Measurements from ENCODE around the gene RIN3.
A peak's percentile ranks its signal among the peaks of the same experiment; 100 is the strongest.

The RIN3 gene

DNA sequence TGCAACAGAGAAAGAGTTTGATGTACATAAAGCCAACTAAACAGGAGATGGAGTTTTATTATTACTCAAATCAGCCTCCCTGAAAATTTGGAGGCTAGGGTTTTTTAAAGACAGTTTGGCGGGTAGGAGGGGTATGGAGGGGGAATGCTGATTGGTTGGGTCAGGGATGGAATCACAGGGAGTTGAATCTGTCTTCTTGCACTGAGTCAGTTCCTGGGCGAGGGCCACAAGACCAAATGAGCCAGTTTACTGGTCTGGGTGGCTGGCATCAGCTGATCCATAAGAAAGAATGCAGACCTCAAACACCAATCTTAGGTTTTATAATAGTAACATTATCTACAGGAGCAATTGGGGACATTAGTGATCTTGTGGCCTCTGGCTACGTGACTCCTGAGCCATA, 64.9 kb downstream of the RIN3 start:
- DNase-seq = no peak

DNA sequence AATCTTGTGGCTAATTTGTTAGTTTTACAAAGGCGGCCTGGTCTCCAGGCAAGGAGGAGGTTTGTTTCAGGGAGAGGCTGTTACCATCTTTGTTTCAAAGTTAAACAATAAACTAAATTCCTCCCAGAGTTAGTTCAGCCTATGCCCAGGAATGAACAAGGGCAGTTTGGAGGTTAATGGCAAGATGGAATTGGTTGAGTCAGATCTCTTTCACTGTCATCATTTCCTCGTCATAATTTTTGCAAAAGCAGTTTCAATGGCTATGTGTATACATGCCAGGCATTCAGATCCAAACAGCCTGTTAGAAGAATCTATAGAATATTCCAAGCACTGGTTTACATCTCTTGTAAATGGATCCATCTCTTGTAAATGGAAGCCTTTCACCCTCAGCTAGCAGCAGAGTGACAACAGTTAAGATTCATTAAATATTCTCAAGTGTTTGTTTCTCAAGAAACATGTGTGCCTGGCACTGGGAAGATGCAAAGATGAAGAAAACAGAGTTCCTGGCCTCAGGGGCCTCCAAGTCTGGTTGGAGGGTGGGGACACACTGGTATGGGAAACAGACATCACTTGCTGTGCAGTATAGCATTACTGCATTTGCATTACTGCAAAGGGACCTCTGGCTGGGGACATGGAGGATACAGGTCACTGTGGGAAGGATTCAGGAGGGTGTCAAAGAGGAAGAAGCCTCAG, 65.8 kb downstream of the RIN3 start:
- no peak for DNase-seq

DNA sequence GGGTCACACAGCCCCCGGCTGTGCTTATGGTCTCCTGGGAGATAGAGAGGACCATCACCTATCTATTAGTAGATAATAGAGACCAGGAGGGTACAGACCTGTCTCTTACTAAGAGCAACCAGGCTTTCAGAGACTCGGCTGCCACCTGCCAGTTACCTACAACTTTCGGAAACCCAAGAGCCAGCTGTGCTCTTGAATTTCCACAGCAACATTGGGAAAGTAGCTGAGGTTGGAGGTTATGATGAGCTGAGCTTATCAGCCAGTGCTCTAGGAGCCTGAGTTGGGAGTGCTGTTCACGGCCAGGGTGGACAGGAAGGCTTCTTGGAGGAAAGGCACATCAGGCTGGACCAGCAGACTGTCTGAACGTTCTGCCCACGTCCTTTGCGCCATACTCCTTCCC, 67.6 kb downstream of the RIN3 start:
- no peak for DNase-seq

DNA sequence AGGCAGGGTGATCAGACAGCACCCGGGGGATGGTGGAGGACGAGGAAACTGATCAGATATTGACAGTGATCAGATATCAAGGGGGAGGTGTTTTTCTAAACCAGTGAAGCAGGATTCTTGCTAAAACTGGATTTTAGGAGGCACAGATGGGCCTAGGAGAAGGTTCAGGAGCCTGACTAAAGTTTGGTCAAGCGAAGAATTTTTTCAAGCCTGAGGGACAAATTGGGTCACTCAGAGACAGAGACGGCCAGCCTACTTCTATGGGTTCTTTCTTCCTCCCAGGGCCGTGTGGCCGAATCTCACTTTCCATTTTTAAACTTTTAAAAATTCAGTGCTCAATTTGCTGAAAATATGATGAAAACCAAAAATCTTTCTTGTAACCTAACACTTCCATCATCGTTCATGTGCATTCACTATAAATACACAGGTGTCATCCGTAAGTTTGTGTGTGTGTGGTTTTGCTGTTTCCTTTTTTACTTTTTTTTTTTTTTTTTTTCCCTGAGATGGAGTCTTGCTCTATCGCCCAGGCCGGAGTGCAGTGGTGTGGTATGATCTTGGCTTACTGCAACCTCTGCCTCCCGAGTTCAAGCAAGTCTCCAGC, 68.5 kb downstream of the RIN3 start:
- no peak for DNase-seq

DNA sequence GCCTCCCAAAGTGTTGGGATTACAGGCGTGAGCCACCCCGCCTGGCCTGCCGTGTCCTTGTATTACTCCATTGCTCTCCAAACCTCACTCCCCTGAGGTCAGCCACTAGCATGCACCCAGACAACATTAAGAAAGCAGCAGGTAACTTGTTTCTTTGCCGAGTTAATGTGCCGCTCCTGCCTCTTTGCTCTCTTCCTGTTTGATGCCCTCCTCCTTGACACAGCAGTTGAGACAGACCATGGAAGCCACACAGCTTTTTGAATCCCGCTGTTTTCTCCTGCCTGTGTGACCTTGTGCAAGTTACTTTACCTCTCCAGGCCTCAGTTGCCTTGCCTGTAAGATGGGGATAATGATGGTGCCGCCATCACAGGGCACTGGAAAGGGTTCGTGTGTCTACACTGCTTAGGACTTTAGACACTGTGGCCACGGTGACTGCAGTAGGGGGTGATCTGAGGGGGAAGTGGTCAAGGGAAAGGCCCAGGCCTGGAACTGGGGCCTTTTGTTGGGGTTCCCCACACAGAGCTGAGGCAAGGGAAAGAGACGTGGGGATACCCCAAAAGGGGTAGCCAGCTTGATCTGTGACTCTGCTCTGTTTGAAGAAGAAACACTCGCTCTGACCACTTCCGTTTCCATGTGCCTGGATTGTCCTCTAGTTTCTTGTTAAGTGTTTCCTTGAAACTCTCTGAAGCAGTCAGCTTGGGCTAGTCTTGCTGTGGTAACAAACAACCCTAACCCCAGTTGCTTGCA, 69.3 kb downstream of the RIN3 start:
- peak; percentile 61 for DNase-seq

DNA sequence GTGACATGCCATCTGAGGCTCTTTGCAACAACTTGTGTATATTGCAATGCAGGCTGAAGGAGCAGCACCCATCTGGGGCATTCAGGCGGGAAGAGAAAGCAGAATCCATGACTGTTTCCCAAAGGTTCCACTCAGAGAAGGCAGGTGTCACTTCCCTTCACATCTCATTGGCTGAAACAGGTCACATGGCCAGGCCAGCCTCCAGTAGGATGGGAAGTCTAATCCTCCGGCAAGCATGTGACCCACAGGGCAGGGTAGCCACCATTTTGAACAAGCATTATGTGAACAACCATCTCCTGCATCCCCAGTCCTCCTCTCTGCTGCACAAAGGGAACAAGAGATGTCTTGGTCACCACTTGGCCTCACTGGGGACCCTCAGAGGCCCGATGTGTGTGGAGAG, 70.6 kb downstream of the RIN3 start:
- DNase-seq = no peak

DNA sequence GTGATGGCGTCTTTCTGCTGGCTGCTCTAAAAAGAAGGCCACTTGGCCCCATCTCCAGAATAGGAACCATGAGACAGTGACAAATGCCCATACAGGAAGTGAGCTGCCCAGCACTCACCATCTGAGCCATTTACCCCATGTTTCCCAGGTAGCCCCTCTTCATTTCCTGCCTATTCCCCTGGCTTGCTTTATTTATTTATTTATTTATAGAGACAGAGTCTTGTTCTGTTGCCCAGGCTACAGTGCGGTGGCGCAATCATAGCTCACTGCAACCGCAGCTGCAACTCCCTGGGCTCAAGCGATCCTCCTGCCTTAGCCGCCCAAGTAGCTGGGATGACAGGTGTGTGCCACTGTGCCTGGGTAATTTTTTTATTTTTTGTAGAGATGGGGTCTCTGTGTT, 71.2 kb downstream of the RIN3 start:
- peak; percentile 37 for DNase-seq

DNA sequence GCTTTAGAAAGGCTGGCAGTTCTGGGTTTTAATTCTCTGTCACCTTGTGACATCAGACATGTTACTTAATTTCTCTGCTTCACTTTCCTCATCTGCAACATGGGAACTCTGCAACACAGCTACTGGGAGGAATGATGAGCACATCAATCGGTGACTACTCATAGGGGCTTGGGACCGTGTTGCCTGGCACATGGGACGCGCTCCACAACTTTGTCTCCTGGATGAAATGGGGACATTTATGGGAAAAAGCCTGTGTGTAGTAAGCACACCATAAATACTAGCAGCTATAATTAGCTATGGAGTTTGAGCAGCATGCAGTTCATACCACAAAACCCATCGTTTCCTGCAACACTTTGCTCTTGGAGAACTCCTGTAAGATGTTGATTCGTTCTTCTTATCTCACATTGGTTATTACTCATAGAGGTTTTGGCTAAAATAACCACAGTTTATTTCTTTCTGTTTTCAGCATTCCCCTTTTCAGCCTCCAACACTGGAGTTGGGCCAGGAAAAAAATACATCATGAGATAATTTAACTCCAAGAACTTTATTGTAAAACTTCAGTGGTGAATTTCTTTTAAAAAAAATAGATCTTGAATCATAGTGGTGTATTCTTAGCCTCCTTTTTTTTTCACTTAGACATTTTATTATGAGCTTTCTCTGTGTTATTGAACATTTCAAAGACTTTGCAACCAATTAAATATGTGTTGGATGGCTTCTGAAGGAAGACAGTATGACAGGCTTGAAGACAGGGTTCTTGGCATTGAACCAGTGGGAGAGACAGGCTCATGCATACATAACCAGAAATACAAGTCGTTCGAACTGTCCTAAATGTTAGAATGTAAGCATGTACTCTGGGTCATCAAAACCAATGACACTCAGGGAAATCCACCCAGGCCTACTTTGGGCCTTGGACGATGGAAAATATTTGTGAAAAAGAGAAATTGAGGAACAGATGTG, 72.7 kb downstream of the RIN3 start:
- DNase-seq = peak; percentile 87

DNA sequence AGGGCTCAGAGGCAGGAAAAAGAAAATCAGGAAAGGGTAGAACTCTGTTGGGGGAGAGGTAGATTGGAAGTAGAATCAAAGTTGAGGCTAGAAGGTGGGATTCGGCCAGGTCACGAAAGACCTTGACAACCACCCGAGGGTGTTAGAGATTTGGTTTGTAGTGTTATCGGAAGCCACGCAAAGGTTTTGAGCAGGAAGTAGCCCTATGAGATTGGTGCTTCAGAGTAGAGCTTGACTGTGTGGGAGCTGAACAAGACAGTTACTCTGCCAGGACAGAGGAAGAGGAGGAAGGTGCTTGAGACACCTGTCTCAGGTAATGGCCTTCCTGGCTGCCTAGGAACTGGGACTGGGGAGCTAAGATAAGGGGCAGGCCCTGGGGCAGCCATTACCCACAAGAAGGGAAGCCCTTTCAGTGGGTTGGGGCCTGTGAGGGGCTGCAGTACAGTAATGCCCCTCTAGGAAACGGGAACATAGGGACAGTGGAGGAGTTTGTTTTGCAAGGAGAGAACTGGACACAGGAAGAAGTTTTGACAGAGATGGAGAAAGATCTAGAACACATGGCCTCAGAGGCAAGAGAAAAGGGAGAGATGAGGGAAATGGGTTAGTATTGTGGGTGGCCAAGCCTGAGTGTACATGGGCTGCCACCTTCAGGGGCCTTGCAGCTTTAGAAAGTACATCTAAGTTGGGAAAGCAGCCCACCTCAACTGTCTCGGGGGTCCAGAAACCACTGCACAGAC, 73.5 kb downstream of the RIN3 start:
- no peak for DNase-seq

DNA sequence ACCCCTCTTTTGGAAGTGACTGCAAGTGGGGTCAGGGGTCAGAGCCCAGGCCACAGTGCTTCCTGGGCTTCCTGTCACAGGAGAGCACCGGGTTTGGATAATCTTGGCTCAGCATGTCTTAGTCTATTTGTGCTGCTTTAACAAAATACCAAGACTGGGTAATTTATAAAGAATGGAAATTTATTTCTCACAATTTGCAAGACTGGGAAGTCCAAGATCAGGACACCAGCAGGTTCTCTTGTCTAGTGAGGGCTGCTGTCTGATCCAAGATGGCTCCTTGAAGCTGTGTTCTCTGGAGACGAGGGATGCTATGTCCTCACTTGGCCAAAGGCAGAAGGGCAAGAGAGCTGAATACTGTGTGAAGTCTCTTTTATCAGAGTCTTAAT, 74.1 kb downstream of the RIN3 start:
- no peak for DNase-seq

DNA sequence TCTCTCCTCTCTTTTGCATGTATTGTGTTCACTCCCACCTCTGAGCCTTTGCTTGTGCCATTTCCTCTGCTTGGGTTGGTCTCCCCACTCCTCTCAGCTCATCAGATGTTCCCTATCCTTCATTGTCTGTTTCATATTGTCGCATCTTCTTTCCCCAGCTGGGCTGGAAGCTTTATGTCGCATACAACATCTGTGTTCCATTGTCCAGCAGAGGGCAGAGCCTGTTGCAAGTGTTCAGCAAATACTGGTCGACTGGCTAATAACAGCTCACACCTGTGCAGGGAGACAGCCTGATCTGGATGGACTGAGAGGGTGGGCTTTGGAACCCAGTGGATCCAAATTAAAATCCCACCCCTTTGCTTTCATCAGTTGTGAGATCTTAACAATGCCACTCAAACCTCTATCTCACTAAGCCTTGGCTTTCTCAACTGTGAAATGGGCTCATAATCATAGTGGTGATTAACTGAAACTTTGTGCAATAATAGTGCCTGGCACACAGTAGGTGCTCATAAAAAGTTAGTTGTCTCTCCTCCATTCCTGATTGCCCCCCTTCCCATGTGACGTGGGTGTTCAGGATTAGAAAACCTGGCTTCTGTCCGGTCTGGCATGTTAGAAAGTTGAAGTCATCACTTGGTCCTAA, 75.8 kb downstream of the RIN3 start:
- DNase-seq = peak; percentile 31

DNA sequence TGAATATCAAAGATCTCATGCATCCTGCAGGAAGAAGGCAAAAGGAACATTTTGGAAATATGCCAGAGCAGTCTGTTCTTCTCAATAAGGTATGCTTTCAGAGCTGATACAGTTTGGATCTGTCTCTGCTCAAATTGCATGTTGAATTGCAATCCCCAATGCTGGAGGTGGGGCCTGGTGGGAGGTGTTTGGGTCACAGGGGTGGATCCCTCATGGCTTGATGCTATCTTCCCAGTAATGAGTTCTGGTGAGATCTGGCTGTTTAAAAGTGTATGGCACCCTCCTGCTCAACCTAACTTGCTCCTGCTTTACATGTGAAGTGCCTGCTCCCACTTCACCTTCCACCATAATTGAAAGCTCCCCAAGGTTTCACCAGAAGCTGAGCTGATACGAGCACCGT, 76.6 kb downstream of the RIN3 start:
- DNase-seq = no peak

DNA sequence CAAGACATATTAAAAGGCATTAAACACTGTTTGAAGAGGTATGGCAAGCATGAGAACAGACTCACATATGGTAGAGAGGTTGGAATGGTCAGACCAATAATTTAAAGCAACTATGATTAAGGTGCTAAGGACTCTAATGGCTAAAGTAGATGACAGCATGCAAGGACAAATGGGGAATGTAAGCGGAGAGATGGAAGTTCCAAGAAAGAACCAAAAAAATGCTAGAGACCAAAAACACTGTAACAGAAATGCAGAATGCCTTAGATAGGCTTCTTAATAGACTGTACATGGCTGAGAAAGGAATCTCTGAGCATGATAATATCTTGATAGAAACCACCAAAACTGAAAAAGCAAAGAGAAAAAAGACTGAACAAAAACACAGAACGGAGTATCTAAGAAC, 77.4 kb downstream of the RIN3 start:
- no peak for DNase-seq

DNA sequence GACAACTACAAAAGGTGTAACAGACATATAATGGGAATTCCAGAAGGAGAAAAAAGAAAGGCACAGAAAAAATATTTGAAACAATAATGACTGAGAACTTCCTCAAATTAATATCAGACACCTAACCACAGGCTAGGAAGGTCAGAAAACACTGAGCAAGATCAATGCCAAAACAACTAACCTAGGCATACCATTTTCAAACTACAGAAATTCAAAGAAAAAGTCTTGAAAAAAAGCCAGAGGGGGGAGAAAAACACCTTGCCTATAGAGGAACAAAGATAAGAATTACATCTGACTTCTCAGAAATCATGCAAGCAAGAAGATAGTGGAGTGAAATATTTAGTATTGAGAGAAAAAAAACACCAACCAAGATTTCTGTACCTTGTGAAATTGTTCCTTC, 77.8 kb downstream of the RIN3 start:
- no peak for DNase-seq

DNA sequence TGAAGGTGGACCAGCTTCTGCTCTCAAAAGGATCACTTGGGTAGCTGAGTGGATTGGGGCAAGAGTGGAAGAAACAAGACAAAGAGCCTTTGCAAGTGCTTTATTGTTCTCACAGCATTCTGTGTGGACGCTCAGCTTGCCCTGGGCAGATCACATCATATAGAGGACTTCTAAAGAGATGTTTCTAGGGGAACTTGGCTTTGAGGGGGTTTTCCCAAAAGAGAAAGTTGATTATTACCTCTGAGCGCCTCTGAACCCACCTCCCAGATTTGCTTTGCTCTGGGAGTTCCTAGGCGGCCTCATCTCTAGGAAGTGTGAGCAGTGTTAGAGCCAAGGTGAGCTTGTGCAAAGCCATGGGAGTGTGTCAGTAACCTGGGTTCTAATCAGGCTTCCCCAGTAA, 81.7 kb downstream of the RIN3 start:
- no peak for DNase-seq

DNA sequence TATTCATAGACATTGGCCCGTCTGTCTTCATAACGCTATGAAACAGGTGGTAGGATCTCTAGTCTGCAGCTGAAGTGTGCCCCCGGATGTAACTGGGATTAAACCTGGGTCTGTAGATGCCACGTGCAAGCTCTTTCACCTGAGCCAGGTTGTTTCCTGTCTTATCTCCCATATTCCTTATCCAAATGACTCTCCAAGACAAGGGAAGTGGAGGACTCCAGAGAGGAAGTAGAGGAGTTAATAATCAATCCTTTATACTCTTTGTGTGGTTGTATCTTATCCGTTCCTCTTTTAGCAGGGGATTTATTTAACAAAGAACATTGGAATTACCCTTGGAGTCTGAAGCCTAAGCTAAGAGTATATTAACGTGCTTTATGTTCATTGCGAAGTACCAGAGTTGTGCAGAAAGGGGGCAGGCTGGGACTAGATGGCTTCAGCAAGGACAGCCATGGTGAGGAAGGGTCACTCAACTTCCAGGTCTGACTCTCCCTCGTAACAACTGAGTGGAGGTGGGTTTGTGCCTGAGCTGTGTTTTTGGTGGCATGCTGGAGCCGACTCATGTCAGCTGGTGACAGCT, 82.8 kb downstream of the RIN3 start:
- DNase-seq = no peak

DNA sequence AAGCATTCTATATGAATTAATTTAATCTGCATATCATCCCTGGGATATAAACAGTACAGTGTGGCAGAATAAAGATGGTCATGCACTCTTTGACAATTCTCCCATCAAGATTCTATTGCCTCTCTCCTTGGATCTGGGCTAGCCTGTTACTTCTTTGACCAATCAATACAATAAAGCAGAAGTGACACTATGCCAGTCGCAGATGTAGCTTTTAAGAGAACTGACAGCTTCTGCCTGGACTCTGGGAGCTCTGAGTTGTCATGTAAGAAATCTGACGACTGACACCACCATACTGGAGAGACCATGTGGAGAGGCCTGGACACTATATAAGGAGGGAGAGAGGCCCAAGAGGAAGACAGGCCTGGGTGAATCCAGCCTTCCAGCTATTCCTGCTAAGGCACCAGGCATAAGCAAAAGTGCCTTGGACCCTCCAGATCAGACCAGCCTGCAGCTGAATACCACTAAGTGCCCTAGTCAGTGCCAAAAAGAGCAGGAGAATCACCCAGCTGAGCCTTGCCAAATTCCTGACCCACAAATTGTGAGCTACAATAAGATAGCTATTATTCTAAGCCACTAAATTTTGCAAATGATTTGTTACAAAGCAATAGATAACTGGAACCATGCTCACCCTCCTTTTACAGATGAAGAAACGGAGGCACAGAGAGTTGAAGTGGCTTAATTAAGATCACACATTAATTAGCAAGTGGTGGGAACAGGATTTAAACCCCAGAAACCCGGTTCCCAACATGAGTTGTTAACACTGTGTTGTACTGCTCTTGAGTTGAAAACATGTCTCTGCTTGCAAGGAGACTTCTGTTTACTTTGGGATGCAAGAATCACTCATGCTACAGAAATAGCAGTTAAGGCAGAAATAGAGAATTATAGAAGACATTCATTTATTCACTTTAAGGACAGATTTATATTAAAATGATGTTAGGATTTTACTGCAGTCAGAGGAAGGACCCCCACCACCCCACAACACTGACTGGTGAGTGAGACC, 84.6 kb downstream of the RIN3 start:
- peak; percentile 37 for DNase-seq

DNA sequence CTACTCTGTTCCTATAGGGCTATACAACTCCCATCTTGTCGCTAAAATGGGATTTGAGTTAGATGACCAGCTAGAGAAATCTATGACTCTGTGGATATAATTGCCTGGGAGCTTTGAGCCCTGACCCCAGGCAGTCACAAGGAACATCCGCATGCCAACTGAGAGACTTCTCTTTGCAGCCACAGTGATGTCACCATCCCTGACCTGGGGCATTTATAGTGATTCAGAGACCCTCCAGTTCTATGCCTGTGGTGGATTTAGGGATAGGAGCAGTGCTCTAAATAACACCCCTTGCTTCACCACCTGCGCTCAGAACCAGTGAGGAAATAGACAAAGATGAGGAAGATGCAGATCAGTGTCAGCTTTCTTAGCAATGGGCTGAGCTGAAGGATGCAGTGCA, 86.2 kb downstream of the RIN3 start:
- peak; percentile 61 for DNase-seq

DNA sequence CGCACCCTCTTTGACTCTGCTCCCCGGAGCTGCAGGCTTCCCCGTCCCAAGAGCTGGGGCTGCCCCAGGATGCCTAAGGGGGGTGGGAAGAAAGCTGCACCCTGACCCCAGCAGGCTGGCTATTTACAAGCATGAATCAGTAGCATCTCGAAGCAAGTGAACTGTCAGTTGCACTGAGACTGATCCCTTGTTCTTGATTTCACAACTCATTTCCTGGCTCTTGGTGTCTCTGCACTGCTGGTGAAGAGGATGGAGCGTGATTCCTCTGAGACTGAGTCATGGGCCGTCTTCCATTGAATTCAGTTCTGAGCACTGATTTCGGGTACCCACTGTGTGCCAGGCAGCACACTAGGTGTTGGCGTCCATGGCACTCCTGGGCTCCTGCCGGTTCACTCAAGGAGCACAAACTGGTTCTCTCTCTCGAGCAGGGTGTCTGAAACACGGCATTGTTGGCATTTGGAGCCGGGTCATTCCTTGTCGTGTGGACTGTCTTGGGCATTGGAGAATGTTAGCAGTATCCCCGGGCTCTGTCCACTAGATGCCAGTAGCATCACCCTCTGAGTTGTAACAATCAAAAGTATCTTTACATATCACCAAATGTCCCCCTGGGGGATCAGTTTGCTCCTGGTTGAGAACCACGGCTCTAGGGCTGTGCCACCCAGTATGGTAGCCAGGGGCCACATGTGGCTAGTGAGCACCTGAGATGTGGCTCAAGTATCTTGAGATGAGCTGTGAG, 86.9 kb downstream of the RIN3 start:
- peak; percentile 83 for DNase-seq

Data from suppressor macrophage treated with lipopolysaccharide for 4 hours (primary cell).